ENCODE measurements around the gene NSUN4. TPM values are rescaled to one million over a fixed set of nuclear protein-coding genes. Genes with fewer than 3 reads are reported as not detected.

Gene NSUN4
- total and polyA plus RNA-seq, 9 of the 15 experiments (the other 6 are each of a cell fraction or from before 2014, with no cell fraction given) = 33.4 to 60.2 (median 46.3) TPM

DNA sequence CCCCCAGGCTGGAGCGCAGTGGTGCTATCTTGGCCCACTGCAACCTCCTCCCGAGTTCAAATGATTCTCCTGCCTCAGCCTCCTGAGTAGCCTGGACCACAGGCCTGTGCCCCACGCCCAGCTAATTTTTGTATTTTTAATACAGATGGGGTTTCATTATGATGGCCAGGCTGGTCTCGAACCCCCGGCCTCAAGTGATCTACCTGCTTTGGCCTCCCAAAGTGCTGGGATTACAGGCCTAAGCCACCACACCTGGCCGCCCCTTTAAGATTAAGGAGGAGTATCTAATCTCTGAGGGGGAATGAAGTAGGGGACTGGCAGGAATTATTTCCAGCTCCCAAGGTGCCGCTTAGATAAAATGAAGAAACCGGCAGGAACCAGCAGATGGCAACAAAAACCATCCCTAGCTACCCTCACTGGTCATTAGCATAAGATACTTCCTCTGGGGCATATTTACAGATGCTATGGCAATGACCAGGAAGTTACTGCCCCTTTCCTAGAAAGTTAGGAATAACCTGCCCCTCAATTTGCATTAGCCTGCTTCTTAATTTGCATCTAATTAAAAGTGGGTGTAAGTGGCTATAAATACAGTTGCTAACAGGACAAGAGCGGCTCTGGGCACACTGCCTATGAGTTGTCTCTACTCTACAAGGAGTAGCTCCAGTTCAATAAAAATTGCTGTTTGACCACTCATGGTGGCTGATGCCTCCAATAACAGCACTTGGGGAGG is 7.1 kb upstream of the NSUN4 start (continued):
- TF ChIP-seq, protein P1, sequence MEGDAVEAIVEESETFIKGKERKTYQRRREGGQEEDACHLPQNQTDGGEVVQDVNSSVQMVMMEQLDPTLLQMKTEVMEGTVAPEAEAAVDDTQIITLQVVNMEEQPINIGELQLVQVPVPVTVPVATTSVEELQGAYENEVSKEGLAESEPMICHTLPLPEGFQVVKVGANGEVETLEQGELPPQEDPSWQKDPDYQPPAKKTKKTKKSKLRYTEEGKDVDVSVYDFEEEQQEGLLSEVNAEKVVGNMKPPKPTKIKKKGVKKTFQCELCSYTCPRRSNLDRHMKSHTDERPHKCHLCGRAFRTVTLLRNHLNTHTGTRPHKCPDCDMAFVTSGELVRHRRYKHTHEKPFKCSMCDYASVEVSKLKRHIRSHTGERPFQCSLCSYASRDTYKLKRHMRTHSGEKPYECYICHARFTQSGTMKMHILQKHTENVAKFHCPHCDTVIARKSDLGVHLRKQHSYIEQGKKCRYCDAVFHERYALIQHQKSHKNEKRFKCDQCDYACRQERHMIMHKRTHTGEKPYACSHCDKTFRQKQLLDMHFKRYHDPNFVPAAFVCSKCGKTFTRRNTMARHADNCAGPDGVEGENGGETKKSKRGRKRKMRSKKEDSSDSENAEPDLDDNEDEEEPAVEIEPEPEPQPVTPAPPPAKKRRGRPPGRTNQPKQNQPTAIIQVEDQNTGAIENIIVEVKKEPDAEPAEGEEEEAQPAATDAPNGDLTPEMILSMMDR (IDR thresholded peaks at IDR 0.05 in 2 of 3, conservative IDR thresholded peaks at IDR 0.05 in 1 of 3; ENCODE audit: insufficient read depth in 2 of 3, low read depth in 1 of 3, low read length in 3 of 3) = peak; percentile 67 to 96 (median 80)
- no peak for TF ChIP-seq TEAD1 (CRISPR knock-in tag; IDR thresholded peaks at IDR 0.05)
- TF ChIP-seq, protein P2, sequence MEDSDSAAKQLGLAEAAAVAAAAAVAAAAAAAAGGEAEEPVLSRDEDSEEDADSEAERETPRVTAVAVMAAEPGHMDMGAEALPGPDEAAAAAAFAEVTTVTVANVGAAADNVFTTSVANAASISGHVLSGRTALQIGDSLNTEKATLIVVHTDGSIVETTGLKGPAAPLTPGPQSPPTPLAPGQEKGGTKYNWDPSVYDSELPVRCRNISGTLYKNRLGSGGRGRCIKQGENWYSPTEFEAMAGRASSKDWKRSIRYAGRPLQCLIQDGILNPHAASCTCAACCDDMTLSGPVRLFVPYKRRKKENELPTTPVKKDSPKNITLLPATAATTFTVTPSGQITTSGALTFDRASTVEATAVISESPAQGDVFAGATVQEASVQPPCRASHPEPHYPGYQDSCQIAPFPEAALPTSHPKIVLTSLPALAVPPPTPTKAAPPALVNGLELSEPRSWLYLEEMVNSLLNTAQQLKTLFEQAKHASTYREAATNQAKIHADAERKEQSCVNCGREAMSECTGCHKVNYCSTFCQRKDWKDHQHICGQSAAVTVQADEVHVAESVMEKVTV (CRISPR knock-in tag; IDR thresholded peaks at IDR 0.05) = peak; percentile 43; the same call in 1 of the 2 replicates
- peak; percentile 22; the same call in 1 of the 2 replicates for TF ChIP-seq CREM (IDR thresholded peaks at IDR 0.05; ENCODE audit: low read depth)
- 0 out of 4 replicates have a peak, but pooled peaks of 1 of the 2 experiments have one; percentile 59 for TF ChIP-seq RCOR1 (IDR thresholded peaks at IDR 0.05; ENCODE audit: borderline replicate concordance in 1 of 2, low read depth in 2 of 2, low read length in 2 of 2)
- TF ChIP-seq JUND (IDR thresholded peaks at IDR 0.05; ENCODE audit: borderline replicate concordance, low read depth, low read length) = peak; percentile 47; the same call in 1 of the 2 replicates
- no peak for TF ChIP-seq JUND (tag; IDR thresholded peaks at IDR 0.05; ENCODE audit: borderline replicate concordance, low read depth, low read length)
- TF ChIP-seq, protein P3, sequence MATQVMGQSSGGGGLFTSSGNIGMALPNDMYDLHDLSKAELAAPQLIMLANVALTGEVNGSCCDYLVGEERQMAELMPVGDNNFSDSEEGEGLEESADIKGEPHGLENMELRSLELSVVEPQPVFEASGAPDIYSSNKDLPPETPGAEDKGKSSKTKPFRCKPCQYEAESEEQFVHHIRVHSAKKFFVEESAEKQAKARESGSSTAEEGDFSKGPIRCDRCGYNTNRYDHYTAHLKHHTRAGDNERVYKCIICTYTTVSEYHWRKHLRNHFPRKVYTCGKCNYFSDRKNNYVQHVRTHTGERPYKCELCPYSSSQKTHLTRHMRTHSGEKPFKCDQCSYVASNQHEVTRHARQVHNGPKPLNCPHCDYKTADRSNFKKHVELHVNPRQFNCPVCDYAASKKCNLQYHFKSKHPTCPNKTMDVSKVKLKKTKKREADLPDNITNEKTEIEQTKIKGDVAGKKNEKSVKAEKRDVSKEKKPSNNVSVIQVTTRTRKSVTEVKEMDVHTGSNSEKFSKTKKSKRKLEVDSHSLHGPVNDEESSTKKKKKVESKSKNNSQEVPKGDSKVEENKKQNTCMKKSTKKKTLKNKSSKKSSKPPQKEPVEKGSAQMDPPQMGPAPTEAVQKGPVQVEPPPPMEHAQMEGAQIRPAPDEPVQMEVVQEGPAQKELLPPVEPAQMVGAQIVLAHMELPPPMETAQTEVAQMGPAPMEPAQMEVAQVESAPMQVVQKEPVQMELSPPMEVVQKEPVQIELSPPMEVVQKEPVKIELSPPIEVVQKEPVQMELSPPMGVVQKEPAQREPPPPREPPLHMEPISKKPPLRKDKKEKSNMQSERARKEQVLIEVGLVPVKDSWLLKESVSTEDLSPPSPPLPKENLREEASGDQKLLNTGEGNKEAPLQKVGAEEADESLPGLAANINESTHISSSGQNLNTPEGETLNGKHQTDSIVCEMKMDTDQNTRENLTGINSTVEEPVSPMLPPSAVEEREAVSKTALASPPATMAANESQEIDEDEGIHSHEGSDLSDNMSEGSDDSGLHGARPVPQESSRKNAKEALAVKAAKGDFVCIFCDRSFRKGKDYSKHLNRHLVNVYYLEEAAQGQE (IDR thresholded peaks at IDR 0.05; ENCODE audit: borderline replicate concordance) = peak; percentile 85
- TF ChIP-seq, protein P3 (CRISPR knock-in tag; IDR thresholded peaks at IDR 0.05; ENCODE audit: low read depth) = no peak
- TF ChIP-seq XRCC3 (IDR thresholded peaks at IDR 0.05) = no peak
- TF ChIP-seq FOXJ3 (CRISPR knock-in tag; IDR thresholded peaks at IDR 0.05) = no peak
- TF ChIP-seq ETV1 (tag; conservative IDR thresholded peaks at IDR 0.05; ENCODE audit: low read depth) = peak; percentile 53; the same call in 1 of the 2 replicates
- TF ChIP-seq, protein P4, sequence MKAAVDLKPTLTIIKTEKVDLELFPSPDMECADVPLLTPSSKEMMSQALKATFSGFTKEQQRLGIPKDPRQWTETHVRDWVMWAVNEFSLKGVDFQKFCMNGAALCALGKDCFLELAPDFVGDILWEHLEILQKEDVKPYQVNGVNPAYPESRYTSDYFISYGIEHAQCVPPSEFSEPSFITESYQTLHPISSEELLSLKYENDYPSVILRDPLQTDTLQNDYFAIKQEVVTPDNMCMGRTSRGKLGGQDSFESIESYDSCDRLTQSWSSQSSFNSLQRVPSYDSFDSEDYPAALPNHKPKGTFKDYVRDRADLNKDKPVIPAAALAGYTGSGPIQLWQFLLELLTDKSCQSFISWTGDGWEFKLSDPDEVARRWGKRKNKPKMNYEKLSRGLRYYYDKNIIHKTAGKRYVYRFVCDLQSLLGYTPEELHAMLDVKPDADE (conservative IDR thresholded peaks at IDR 0.05; ENCODE audit: control insufficient read depth, low read depth, low read length) = no peak
- no peak for TF ChIP-seq BCOR (IDR thresholded peaks at IDR 0.05)
